ENCODE data around the gene SNAP47.

Gene SNAP47

DNA sequence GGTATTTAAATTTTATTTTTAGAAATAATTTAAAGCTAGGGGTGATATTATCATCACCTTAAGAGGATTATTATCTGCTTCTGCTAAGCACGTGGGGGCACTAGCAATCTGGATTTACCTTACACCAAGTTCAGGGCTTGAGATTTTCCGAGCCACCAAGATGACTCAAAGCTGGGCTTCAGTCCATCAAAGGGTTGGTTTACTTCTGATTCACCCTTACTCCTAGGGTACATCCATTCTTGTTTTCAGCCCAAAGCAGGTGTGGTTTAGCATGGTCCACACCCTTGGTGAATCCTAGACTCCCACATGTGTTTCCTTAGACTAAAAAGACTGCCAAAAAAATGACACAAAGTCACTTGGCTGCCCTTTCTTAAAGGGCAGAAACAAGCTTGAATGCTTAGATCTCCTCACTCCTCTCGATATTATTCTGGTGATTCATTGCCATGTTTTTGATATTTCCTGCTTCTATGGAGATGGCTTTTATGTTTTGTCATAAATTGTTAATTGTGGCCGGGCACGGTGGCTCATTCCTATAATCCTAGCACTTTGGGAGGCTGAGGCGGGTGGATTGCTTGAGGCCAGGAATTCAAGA lies 70.5 kb downstream of the SNAP47 start:
- DNase-seq, result no peak

DNA sequence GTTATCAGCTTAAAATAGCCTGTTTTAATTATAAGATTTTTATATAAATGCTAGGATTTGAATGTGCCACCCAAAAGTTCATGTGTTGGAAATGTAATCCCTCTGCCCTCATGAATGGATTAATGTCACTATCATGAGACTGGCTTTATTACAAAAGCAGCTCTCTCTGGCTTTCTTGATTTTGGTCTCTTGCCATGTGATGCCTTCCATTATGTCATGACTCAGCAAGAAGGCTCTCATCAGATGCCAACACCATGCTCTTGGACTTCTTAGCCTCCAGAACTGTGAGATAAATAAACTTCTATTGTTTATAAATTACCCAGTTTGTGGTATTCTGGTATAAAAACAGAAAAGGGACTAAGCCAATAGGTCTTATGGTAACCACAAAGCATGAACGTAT lies 73.3 kb downstream of the SNAP47 start:
- DNase-seq, result no peak

DNA sequence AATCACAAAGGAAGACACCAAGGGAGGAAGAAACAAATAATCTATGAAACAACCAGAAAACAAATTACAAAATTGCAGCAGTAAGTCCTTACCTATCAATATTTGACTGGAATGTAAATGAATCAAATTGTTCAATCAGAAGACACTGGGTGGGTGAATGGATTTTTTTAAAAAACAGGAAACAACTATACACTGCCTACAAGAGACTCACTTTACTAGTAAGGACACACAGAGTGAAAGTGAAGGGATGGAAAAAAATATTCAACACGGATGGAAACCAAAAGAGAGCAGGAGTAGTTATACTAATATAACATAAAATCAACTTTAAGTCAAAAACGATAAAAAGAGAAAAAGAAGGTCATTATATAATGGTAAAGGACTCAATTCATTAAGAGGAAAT lies 73.8 kb downstream of the SNAP47 start:
- no peak for DNase-seq

DNA sequence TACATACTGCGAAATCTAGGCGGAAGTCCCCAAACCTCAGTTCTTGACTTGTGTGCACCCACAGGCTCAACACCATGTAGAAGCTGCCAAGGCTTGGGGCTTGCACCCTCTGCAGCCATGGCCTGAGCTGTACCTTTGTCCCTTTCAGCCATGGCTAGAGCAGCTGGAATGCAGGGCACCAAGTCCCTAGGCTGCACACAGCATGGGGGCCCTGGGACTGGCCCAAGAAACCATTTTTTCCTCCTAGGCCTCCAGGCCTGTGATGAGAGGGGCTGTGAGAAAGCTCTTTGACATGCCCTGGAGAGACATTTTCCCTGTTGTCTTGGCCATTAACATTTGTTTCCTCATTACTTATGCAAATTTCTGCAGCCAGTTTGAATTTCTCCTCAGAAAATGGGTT lies 78.7 kb downstream of the SNAP47 start:
- DNase-seq, result no peak

DNA sequence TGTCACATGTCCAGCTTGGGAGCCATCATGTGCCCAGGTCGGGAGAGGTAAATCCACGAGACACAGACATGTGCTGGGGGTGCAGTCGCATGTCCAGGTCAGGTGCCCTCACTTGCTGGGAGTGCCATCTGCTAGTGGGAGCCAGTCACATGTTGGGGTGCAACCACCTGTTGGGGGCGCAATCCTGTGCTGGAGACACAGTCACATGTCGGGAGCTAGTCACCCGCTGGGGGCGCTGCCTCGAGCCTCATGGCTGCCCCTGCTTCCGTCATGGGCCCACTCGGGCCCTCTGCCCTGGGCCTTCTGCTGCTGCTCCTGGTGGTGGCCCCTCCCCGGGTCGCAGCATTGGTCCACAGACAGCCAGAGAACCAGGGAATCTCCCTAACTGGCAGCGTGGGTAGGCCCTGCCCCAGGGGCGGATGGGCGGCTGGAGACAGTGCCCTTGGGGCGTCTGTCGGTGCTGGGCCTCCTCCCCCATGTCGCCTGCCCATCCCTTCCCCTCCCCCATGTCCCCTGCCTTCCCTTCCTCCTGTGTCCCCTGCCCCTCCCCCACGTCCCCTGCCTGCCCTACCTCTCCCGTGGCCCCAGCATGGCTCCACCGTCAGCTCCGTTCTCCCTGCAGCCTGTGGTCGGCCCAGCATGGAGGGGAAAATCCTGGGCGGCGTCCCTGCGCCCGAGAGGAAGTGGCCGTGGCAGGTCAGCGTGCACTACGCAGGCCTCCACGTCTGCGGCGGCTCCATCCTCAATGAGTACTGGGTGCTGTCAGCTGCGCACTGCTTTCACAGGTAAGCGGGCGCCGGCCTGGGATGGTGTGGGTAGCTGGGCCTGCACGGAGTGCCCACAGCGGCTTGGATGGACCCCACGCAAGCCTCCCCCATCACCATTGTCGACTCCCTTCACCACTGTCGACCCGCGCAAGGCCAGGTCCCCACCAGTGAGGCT lies 80.5 kb downstream of the SNAP47 start, which contains the start of gene PRSS38:
PRSS38 (plus strand) TSS at position 208 of the 942 bp plus-strand sequence; CDS start at position 250, 42 bp downstream.
- no peak for DNase-seq

DNA sequence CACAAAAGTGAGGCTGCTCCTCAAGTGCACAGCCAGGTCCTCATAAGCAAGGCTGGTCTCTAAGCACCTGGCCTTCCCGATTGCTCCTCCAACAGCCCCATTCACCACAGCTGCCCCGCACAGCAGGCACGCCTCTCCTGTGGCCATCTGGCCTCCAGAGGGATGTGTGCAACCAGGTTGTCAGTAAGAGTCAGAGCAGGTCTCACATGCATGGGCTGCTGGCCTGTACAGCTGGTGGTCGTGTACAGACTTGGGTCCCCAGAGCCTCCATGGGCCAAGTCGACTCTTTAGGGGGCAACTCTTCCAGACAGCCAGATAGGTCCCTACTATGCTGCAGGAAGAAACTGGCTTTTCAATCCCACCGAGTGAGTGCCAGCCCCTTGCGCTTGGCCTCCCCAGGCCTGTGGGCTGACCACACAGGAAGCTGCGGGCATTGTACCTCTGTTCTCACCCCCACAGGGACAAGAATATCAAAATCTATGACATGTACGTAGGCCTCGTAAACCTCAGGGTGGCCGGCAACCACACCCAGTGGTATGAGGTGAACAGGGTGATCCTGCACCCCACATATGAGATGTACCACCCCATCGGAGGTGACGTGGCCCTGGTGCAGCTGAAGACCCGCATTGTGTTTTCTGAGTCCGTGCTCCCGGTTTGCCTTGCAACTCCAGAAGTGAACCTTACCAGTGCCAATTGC lies 81.7 kb downstream of the SNAP47 start:
- DNase-seq, result no peak

DNA sequence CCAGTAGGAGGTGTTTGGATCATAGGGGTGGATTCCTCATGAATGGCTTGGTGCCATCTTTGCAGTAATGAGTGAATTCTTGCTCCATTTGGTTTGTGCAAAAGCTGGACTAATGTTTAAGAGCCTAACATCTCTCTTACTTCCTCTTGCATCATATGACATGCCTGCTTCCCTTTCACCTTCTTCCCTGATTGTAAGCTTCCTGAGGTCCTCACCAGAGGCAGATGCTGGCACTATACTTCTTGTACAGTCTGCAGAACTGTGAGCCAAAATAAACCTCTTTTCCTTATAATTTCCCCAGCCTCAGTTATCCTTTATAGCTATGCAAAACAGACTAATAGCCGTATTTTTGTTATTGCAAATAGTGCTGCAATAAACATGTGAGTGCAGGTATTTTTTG lies 88.3 kb downstream of the SNAP47 start:
- DNase-seq, result no peak

DNA sequence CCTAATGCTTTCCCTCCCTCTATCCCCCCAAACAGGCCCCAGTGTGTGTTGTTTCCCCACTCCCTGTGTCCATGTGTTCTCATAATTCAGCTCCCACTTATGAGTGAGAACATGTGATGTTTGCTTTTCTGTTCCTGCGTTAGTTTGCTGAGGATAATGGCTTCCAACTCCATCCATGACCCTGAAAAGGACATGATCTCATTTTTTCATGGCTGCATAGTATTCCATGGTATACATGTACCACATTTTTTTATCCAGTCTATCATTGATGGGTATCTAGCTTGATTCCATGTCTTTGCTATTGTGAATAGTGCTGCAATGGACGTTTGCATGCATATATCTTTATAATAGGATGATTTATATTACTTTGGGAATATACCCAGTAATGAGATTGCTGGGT lies 89.0 kb downstream of the SNAP47 start:
- no peak for DNase-seq

DNA sequence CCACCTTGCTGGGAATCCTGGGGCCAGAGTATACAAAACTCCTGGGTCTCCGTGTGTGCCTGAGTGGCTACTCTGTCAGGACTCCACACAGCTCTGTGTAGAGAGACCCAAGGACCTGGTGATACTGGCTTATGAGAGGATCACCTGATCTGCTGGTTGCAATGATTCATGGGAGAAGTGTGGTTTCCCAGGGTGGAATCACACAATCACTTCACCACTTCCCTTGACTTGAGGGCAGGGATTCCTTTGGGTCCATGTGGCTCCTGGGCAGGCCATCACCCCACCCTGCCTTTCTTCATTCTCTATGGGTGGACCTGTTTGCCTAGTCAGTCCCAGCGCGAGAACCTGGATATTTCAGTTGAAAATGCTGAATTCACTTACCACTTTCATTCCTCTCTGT lies 93.6 kb downstream of the SNAP47 start:
- DNase-seq, result no peak
